Testis (tissue), 2 donors: ENCODE results near the gene CCNG1.

Experiments
- CTCF ChIP-seq, 3 experiments: fragments of 450-650 bp in 2 of 3; fragments of 200-600 bp in 1 of 3; sonication (generic) in 1 of 3; IDR thresholded peaks; one replicate each; pipeline ENCODE4 v1.5.1; 2016 to 2019; ENCODE audit warnings: antibody characterized with exemption in 3 of 3, mild to moderate bottlenecking in 2 of 3, moderate library complexity in 1 of 3
- POLR2A ChIP-seq: fragments of 450-650 bp; IDR thresholded peaks from one replicate; pipeline ENCODE4 v1.6.1; 2017; ENCODE audit warnings: antibody characterized with exemption, mild to moderate bottlenecking, moderate library complexity

- TF ChIP-seq POLR2A (no peak), CTCF (IDR thresholded peaks at IDR 0.05) (no peak)
These were observed 23.3 kb downstream of the CCNG1 start, which contains the start of gene HMMR for GRCh38 chr5:163460562-163461171.
